ENCODE results near the gene PRMT1. TPM values are rescaled to one million over a fixed set of nuclear protein-coding genes. Genes with fewer than 3 reads are reported as not detected.
A peak's percentile ranks its signal among the peaks of the same experiment; 100 is the strongest.

Gene PRMT1
- total RNA-seq, 1 donor from 2014 or later: 235 TPM

DNA sequence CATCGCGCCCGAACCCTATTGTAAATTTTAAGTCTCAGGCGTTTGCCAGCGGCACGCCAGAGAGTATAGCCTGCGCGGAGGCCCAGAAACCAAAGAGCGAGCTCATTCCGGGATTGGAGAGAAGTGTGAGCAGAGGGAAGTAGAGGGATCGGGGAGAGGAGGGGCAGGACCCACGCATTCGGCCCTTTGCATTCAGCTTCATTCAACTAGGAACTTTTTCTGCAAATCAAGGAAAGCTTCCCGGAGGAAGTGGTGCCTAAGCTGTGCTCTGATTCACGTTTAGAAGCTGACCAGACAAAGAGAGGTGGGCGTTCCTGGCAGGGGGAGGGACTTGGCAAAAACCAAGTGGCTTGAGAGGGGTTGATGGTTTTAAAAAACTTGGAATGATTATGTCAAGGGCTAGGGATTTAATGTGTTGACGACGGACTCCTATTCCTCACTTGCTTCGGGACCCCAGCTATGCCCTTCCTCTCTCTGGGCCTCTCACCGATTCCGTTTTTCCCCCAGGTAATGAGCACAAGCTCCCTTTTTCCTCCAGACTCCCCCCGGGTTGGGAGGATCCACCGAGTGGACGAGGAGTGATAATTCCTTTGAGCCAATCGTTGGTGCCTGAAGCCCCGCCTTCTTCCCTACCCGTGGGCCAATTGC, 811 bp upstream of the PRMT1 start:
- Mint-ChIP-seq H3K9me3 (ENCODE audit: unreplicated experiment) (no peaks in the 10 kb centered on the region), H3K4me1 (ENCODE audit: low read depth, unreplicated experiment) (peaks cover 6% of the 10 kb centered on the region), H3K36me3 (ENCODE audit: low read depth, unreplicated experiment) (peaks cover 6% of the 10 kb centered on the region), H3K4me3 (ENCODE audit: unreplicated experiment) (peak overlapping the region; percentile 93), H3K27me3 (ENCODE audit: low read depth, unreplicated experiment) (no peaks in the 10 kb centered on the region), H3K27ac (ENCODE audit: unreplicated experiment) (peak overlapping the region; percentile 100)
- Histone ChIP-seq H3K79me2 (ENCODE audit: insufficient read depth, low read length) (peaks cover 41% of the 10 kb centered on the region), H3K4me2 (ENCODE audit: low read length) (peak overlapping the region; percentile 85), H4K20me1 (ENCODE audit: insufficient read depth, low read length) (peaks cover 36% of the 10 kb centered on the region), H3K4me3 (ENCODE audit: insufficient read depth, low read depth, low read length) (peak overlapping the region; percentile 53), H2AFZ (ENCODE audit: low read depth, low read length) (peak overlapping the region; percentile 92), H3K9ac (ENCODE audit: low read length) (peak overlapping the region; percentile 90), H3K9me3 (ENCODE audit: insufficient read depth, low read depth, low read length) (no peaks in the 10 kb centered on the region), H3K36me3 (ENCODE audit: insufficient read depth, low read length) (no peaks in the 10 kb centered on the region), H3K27me3 (ENCODE audit: insufficient read depth, low read length) (no peaks in the 10 kb centered on the region), H3K4me1 (ENCODE audit: insufficient read depth, low read length) (peaks cover 23% of the 10 kb centered on the region), H3K27ac (ENCODE audit: low read depth, low read length) (peak overlapping the region; percentile 98)
- FAIRE-seq (peak; percentile 93), DNase-seq (ENCODE audit: low read depth) (peak; percentile 90)
- no peak for TF ChIP-seq EZH2 (IDR thresholded peaks at IDR 0.05; ENCODE audit: insufficient read depth, low read length)
- TF ChIP-seq, protein P1, sequence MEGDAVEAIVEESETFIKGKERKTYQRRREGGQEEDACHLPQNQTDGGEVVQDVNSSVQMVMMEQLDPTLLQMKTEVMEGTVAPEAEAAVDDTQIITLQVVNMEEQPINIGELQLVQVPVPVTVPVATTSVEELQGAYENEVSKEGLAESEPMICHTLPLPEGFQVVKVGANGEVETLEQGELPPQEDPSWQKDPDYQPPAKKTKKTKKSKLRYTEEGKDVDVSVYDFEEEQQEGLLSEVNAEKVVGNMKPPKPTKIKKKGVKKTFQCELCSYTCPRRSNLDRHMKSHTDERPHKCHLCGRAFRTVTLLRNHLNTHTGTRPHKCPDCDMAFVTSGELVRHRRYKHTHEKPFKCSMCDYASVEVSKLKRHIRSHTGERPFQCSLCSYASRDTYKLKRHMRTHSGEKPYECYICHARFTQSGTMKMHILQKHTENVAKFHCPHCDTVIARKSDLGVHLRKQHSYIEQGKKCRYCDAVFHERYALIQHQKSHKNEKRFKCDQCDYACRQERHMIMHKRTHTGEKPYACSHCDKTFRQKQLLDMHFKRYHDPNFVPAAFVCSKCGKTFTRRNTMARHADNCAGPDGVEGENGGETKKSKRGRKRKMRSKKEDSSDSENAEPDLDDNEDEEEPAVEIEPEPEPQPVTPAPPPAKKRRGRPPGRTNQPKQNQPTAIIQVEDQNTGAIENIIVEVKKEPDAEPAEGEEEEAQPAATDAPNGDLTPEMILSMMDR (IDR thresholded peaks at IDR 0.05; ENCODE audit: insufficient read depth, low read depth, low read length): no peak

DNA sequence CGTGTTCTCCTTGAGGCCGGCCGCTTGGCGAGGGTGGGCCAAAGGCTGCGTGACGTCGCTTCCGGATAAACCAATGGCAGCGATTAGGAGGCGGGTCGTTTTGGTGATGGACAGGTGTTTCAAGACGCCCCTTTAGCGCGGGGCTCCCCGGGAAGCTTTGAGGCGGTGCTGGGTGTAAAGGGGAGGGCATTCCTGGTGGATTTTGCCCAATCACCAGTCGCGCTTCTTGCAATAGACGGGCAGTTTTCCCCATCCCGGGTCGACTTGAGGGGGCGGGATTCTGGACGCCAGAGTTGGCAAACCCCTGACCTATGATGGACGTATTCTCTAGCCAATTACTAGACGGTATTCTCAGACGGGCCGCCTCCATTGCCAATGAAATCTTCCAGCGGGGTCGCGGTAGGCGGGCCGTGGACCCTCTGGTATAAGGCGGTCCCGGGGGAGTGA, 264 bp upstream of the PRMT1 start:
- H3K36me3 ChIP-seq (ENCODE audit: insufficient read depth, low read length): no peaks in the 10 kb centered on the region
- H3K79me2 ChIP-seq (ENCODE audit: insufficient read depth, low read length): peaks cover 45% of the 10 kb centered on the region
- peaks cover 6% of the 10 kb centered on the region for H3K4me1 Mint-ChIP-seq (ENCODE audit: low read depth, unreplicated experiment)
- H3K9me3 ChIP-seq (ENCODE audit: insufficient read depth, low read depth, low read length): no peaks in the 10 kb centered on the region
- H3K36me3 Mint-ChIP-seq (ENCODE audit: low read depth, unreplicated experiment): peaks cover 6% of the 10 kb centered on the region
- peaks cover 40% of the 10 kb centered on the region for H4K20me1 ChIP-seq (ENCODE audit: insufficient read depth, low read length)
- no peak for TF ChIP-seq EZH2 (IDR thresholded peaks at IDR 0.05; ENCODE audit: insufficient read depth, low read length)
- TF ChIP-seq, protein P1 (IDR thresholded peaks at IDR 0.05; ENCODE audit: insufficient read depth, low read depth, low read length): no peak
- H3K4me3 ChIP-seq (ENCODE audit: insufficient read depth, low read depth, low read length): peak overlapping the region; percentile 88
- H3K27ac ChIP-seq (ENCODE audit: low read depth, low read length): peak overlapping the region; percentile 98
- H3K4me1 ChIP-seq (ENCODE audit: insufficient read depth, low read length): peaks cover 23% of the 10 kb centered on the region
- no peaks in the 10 kb centered on the region for H3K27me3 ChIP-seq (ENCODE audit: insufficient read depth, low read length)
- FAIRE-seq (no peak), DNase-seq (ENCODE audit: low read depth) (peak; percentile 99)
- H3K4me2 ChIP-seq (ENCODE audit: low read length): peak overlapping the region; percentile 93
- peak overlapping the region; percentile 93 for H3K4me3 Mint-ChIP-seq (ENCODE audit: unreplicated experiment)
- H3K27ac Mint-ChIP-seq (ENCODE audit: unreplicated experiment): peak overlapping the region; percentile 100
- H2AFZ ChIP-seq (ENCODE audit: low read depth, low read length): no peak overlapping the region
- H3K9me3 Mint-ChIP-seq (ENCODE audit: unreplicated experiment): no peaks in the 10 kb centered on the region
- peak overlapping the region; percentile 93 for H3K9ac ChIP-seq (ENCODE audit: low read length)
- no peaks in the 10 kb centered on the region for H3K27me3 Mint-ChIP-seq (ENCODE audit: low read depth, unreplicated experiment)

Measured in astrocyte (in vitro differentiated cells and primary cell).